ENCODE results near the gene PTGR1.
A peak's percentile ranks its signal among the peaks of the same experiment; 100 is the strongest.
"Not testable (repeated sequence)": the region's sequence is repeated elsewhere in the genome, so short reads cannot be mapped to it uniquely, and the experiment has no call there.

Gene PTGR1

GRCh38 chr9:111630182-111630963 lies 30.9 kb upstream of the PTGR1 start:
- no peak for FAIRE-seq
- TF ChIP-seq, protein P1, sequence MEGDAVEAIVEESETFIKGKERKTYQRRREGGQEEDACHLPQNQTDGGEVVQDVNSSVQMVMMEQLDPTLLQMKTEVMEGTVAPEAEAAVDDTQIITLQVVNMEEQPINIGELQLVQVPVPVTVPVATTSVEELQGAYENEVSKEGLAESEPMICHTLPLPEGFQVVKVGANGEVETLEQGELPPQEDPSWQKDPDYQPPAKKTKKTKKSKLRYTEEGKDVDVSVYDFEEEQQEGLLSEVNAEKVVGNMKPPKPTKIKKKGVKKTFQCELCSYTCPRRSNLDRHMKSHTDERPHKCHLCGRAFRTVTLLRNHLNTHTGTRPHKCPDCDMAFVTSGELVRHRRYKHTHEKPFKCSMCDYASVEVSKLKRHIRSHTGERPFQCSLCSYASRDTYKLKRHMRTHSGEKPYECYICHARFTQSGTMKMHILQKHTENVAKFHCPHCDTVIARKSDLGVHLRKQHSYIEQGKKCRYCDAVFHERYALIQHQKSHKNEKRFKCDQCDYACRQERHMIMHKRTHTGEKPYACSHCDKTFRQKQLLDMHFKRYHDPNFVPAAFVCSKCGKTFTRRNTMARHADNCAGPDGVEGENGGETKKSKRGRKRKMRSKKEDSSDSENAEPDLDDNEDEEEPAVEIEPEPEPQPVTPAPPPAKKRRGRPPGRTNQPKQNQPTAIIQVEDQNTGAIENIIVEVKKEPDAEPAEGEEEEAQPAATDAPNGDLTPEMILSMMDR (IDR thresholded peaks at IDR 0.05; ENCODE audit: insufficient read depth, missing control alignments): no peak
- no peak for DNase-seq (ENCODE audit: insufficient read length, low spot score)

- TF ChIP-seq, protein P1 (IDR thresholded peaks at IDR 0.05; ENCODE audit: insufficient read depth, missing control alignments): no peak
- DNase-seq (ENCODE audit: insufficient read length, low spot score): no peak
- no peak for FAIRE-seq
These were observed 29.0 kb upstream of the PTGR1 start for GRCh38 chr9:111628411-111628810.

GRCh38 chr9:111627260-111627963 lies 28.0 kb upstream of the PTGR1 start:
- FAIRE-seq (no peak), DNase-seq (ENCODE audit: insufficient read length, low spot score) (no peak)
- TF ChIP-seq, protein P1 (IDR thresholded peaks at IDR 0.05; ENCODE audit: insufficient read depth, missing control alignments): no peak

DNA sequence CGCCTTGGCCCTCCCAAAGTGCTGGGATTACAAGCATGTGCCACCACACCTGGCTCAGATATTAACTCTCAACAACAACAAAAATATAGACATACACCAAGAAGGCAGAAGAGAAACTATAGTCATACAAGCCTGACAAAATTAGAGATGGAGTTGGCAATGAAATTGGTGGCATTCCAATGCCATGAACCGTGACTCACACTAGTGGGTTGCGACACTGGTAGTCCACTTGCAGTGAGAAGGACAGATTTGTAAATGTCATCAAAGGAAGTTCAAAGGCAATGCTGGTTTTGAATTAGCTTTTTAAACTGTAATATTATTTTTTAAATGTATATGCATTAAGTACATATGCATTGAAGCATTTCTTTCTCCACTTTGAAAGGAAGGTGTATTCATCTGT lies 23.2 kb upstream of the PTGR1 start:
- FAIRE-seq (no peak), DNase-seq (ENCODE audit: insufficient read length, low spot score) (no peak)

GRCh38 chr9:111621895-111622480 lies 22.5 kb upstream of the PTGR1 start:
- TF ChIP-seq, protein P1 (IDR thresholded peaks at IDR 0.05; ENCODE audit: insufficient read depth, missing control alignments): peak; percentile 44
- FAIRE-seq (no peak), DNase-seq (ENCODE audit: insufficient read length, low spot score) (no peak)

More for the DNA sequence above, 23.2 kb upstream of the PTGR1 start:
- TF ChIP-seq, protein P1 (IDR thresholded peaks at IDR 0.05; ENCODE audit: insufficient read depth, missing control alignments): no peak

GRCh38 chr9:111617349-111617748 lies 17.9 kb upstream of the PTGR1 start:
- not testable (repeated sequence) for FAIRE-seq; DNase-seq (ENCODE audit: insufficient read length, low spot score)

DNA sequence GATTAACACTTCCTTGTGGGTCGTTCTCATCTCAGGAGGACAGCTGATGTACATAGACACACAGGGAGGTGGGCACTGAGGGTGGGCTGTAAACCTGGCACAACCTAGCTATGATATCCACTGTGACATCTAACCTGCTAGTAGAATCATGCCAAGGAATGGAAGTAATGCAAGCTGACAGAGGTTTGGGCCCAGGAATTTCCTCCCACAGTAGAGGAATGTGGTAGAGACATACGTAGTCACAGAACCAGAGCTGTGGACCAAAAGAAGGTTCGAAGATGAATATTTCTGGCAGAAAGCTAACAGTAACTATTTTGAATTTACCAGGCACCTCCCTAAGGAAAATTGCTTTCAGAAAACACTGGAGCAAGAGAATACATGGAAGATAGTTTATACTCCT lies 16.5 kb upstream of the PTGR1 start:
- no peak for DNase-seq (ENCODE audit: insufficient read length, low spot score)
- TF ChIP-seq, protein P1 (IDR thresholded peaks at IDR 0.05; ENCODE audit: insufficient read depth, missing control alignments): no peak
- FAIRE-seq: no peak
